ENCODE measurements around the gene TRAF1. TPM values are rescaled to one million over a fixed set of nuclear protein-coding genes. Genes with fewer than 3 reads are reported as not detected.

TRAF1 gene
- total and polyA plus RNA-seq, 2 of the 13 experiments (the other 11 are each of a cell fraction or from before 2014, with no cell fraction given) = 0.44 to 1.0 TPM

- no peak for TF ChIP-seq ZNF710 (CRISPR knock-in tag; IDR thresholded peaks at IDR 0.05; ENCODE audit: borderline replicate concordance)
- no peak for TF ChIP-seq ZNF337 (CRISPR knock-in tag; IDR thresholded peaks at IDR 0.05; ENCODE audit: borderline replicate concordance, low read depth)
- no peak for TF ChIP-seq JDP2 (CRISPR knock-in tag; IDR thresholded peaks at IDR 0.05; ENCODE audit: borderline replicate concordance)
- no peak for TF ChIP-seq ZNF83 (CRISPR knock-in tag; IDR thresholded peaks at IDR 0.05; ENCODE audit: borderline replicate concordance)
- TF ChIP-seq HDAC6 (IDR thresholded peaks at IDR 0.05; ENCODE audit: low read depth, low read length) = no peak
- TF ChIP-seq SATB2 (CRISPR knock-in tag; IDR thresholded peaks at IDR 0.05) = no peak; the same call in 1 of the 2 replicates
- peak; percentile 44; the same call in 1 of the 2 replicates for TF ChIP-seq HOXA3 (CRISPR knock-in tag; IDR thresholded peaks at IDR 0.05)
- TF ChIP-seq GPN1 (CRISPR knock-in tag; IDR thresholded peaks at IDR 0.05; ENCODE audit: borderline replicate concordance) = no peak
- TF ChIP-seq NR2C2 (CRISPR knock-in tag; IDR thresholded peaks at IDR 0.05; ENCODE audit: borderline replicate concordance) = 0 out of 2 replicates have a peak, but pooled peaks have one; percentile 11
- TF ChIP-seq DZIP1 (CRISPR knock-in tag; IDR thresholded peaks at IDR 0.05) = no peak
- no peak for TF ChIP-seq AFF4 (CRISPR knock-in tag; IDR thresholded peaks at IDR 0.05)
- no peak for TF ChIP-seq ZFP1 (CRISPR knock-in tag; IDR thresholded peaks at IDR 0.05)
- TF ChIP-seq PRDM4 (CRISPR knock-in tag; IDR thresholded peaks at IDR 0.05; ENCODE audit: borderline replicate concordance) = no peak
- no peak for TF ChIP-seq ZNF138 (CRISPR knock-in tag; IDR thresholded peaks at IDR 0.05; ENCODE audit: low read depth)
- TF ChIP-seq GLI4 (CRISPR knock-in tag; IDR thresholded peaks at IDR 0.05; ENCODE audit: borderline replicate concordance) = no peak
- TF ChIP-seq NR2F1 (CRISPR knock-in tag; IDR thresholded peaks at IDR 0.05) = no peak
- no peak for TF ChIP-seq ZNF724P (CRISPR knock-in tag; IDR thresholded peaks at IDR 0.05; ENCODE audit: borderline replicate concordance)
Observed at GRCh38 chr9:120928483-120929228, 2.1 kb upstream of the TRAF1 start (continued).

Data from HepG2 (cell line).